Astrocyte (in vitro differentiated cells and primary cell): ENCODE results near the gene PAX6.

Experiments
- CTCF ChIP-seq: IDR thresholded peaks from 2 replicates; pipeline ENCODE4 v1.5.1; 2011; ENCODE audit warnings: low read depth, mild to moderate bottlenecking, inconsistent platforms, low read length, moderate library complexity; ENCODE audit not compliant: insufficient read depth
- EZH2 ChIP-seq: IDR thresholded peaks from 2 replicates; pipeline ENCODE4 v1.6.1; 2012; ENCODE audit warnings: mild to moderate bottlenecking, low read length, inconsistent platforms; ENCODE audit not compliant: insufficient read depth

DNA sequence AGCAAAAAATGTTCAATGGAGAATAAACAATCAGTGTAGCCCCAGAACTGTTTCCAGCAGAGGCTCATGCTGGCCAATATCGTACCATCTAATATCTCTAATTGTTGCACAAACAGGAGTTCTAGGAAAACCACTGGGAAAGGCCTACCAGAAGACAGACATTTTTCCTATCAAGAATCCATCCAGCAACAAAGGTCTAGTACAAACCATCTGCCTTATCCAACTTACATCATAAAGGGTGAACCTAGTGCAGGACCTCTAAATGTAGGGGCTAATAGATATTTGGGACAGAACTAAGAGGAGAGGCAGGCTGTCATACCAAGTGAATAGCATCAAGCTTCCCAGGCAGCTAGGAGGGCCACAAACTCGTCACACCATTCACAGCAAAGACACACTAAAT lies 18.7 kb downstream of the PAX6 start:
- TF ChIP-seq EZH2: no peak
- TF ChIP-seq CTCF: no peak
